Measurements from ENCODE around the gene HEPHL1.

HEPHL1 gene

DNA sequence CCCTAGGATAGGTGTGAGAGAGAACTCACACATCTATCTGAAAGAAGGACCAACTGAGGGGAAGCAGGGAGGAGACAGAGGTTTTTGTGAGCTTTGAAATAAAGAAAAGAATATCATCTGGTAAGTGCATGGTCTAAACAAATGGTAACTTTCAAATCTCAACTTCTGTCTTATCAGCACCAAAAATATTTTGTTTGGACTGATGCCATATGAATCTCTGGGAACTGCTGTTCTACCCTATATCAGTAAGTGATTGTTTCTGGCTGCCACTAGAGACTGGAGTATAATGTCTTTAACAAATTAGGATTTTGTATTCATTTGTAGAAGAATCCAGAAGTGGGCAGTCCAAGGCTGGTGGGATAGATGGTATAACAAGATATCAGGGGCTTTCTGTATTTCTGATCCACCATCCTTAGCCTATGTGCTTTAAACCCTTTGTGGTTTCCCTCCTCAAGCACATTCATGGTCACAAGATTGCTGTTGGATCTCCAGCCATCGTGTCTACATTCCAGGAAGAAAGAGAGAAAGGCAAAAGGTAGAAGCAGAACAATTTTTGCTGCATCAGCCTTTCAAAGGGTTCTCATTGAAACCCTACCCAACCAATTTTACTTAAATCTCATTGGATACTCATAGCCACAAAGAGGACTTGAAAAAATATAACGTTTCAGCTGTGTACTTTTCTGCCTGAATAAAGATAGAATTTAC lies 4.7 kb downstream of the HEPHL1 start:
- DNase-seq (ENCODE audit: low spot score), result no peak

- no peak for DNase-seq (ENCODE audit: low spot score)
Observed at GRCh38 chr11:94027210-94027609, 6.1 kb downstream of the HEPHL1 start.

DNA sequence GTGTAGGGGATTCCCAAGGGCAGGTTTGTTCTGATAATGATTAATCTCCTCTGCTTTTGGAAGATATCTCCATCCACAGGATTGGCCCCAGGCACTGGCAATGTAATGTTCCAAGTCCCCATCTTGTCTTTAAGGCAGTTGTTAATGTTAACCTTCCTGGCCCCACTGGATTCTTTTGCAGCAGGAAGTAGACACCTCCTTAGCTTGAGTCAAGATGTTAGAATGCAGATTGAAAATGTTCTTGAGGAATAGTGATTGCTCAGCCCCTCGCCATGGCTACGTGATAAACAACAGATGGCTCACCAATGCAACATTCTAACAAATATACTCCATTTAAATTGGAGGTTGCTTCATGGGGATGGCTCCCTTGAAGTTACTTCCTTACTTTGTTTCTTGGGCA lies 7.3 kb downstream of the HEPHL1 start:
- DNase-seq (ENCODE audit: low spot score), result no peak

DNA sequence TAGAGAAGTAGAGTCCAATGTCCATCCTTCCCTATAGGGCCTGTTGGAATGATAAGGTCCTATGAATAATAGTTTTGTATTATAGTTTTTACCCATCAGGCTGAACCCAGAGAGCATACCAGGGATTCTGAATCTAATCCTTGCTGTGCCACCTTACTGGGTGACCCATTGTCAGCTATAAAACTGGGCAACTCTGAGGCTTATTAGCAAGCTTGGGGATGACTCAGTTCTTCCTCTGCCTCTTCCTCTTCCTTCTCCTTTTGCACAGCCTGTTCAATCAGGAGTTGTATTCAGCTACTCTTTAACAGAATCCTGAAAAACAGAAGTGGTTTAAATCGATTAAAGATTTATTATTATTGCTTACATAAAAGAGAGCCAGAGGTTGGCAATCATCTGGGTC lies 8.9 kb downstream of the HEPHL1 start:
- no peak for DNase-seq (ENCODE audit: low spot score)

- no peak for DNase-seq (ENCODE audit: low spot score)
Observed at GRCh38 chr11:94031625-94032024, 10.5 kb downstream of the HEPHL1 start.

GRCh38 chr11:94032066-94032465 lies 10.9 kb downstream of the HEPHL1 start:
- no peak for DNase-seq (ENCODE audit: low spot score)

GRCh38 chr11:94032725-94033124 lies 11.6 kb downstream of the HEPHL1 start:
- no peak for DNase-seq (ENCODE audit: low spot score)

DNA sequence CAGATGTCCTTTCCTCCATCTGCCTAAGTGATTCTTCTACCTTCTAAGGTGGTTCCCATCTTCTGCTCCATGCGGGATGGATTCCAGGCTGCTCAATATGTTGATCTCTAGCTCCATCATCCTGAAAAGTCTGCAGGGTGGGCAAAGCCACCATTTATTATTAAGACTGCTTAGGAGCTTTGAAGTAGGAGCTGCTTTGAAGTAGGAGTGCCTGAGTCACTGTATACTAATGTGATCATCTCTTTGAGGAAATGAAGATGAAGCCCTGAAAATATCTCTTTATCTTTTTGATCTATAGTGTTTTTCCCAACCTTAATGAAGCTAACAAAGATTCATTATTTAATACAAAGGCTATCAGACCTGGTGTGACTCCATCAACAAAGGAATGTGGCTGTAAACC lies 13.1 kb downstream of the HEPHL1 start:
- DNase-seq (ENCODE audit: low spot score), result no peak

GRCh38 chr11:94036096-94036495 lies 14.9 kb downstream of the HEPHL1 start:
- DNase-seq (ENCODE audit: low spot score), result no peak

- DNase-seq (ENCODE audit: low spot score), result no peak
Observed at GRCh38 chr11:94043241-94043640, 22.1 kb downstream of the HEPHL1 start.

DNA sequence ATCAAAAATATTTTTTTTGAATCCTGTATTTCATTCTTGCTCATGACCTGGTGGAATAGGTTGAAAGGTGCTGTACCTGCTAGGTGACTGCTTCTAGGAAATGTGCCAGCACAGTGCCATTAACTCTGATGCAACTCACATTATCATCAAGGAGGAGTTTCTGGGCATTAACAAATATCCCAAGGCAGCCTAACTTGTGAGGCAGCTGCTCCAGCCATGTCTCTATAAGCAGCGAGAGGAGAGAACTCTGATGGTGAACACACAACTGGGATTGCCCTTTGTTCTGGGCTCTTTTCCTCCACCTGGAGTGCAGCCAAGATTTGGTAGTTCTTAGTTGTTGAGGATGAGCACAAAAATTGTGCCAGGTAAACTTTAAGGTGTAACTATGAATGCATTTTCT lies 25.6 kb downstream of the HEPHL1 start:
- no peak for DNase-seq (ENCODE audit: low spot score)

DNA sequence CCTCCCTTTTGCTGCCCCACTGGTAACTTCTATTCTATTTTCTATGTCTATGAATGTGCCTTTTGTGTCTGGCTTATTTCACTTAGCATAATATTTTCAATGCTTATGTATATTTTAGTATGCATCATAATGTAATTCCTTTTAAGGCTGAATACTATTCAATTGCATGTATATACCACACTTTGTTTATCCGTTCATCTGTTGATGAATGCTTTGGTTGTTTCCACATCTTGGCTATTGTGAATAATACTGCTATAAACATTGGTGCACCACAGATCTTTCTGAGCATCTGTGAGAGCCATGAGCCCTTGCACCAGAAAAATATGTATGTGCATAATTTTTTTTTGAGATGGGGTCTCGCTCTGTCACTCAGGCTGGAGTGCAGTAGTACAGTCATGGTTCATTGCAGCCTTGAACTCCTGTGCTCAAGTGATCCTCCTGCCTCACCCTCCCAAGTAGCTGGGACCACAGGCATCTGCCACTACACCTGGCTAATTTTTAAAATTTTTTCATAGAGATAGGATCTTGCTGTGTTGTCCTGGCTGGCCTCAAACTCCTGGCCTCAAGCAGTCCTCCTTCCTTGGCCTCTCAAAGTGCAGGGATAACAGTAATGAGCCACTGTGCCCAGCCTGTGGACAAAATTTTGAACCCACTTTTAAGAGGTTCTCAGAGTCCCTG lies 27.0 kb downstream of the HEPHL1 start:
- no peak for DNase-seq (ENCODE audit: low spot score)

GRCh38 chr11:94049351-94049750 lies 28.2 kb downstream of the HEPHL1 start:
- DNase-seq (ENCODE audit: low spot score), result no peak

DNA sequence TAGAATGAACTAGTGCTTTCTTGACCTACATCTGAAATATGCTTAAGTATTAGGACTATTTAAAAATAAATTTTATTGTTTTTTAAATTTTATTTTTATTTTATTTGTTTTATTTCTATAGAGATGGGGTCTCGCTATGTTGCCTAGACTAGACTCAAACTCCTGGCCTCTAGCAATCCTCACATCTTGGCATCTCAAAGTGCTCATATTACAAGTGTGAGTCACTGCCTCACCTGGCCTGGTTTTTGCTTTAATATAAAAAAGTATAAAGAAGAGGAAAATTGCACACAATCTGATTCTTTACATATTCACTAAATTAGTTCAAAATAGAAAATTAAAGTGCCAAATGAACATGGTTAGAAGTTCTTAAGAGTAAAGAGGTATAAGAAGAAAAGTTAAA lies 37.5 kb downstream of the HEPHL1 start:
- no peak for DNase-seq (ENCODE audit: low spot score)

DNA sequence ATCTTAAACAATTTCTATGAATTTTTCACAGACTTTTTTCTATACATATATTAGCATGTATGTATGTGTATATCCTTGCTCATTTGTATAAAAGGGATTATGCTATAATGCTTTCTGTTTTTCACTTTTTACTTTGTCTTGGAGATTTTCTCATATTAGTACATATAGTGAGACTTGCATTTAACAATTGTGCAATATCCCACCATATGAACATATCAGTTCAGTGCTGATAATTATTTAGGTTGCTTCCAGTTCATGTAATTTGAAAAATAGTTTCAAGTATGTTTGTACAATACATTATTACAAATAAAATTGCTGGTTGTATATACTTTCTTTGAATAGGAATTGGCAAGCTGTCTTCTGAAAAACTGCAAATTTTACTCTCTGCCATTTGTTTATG lies 37.9 kb downstream of the HEPHL1 start:
- no peak for DNase-seq (ENCODE audit: low spot score)

DNA sequence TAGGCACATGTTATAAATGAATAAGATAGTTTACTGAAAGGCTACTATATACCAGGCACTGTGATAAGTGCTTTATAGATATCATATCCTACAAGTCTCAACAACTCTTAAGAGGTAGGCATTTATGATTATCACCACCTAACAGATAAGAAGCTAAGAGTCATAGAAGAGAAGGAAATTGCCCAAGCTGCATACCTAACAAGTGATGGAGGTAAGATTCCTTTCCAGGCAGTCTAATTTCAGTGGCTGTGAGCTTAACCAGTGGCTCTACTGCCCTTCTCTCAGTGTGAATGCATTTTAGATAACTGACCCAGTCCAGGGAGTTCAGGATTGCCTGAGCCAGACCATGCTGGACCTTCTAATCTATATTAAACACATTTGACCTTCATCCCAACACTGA lies 39.2 kb downstream of the HEPHL1 start:
- DNase-seq (ENCODE audit: low spot score), result no peak

DNA sequence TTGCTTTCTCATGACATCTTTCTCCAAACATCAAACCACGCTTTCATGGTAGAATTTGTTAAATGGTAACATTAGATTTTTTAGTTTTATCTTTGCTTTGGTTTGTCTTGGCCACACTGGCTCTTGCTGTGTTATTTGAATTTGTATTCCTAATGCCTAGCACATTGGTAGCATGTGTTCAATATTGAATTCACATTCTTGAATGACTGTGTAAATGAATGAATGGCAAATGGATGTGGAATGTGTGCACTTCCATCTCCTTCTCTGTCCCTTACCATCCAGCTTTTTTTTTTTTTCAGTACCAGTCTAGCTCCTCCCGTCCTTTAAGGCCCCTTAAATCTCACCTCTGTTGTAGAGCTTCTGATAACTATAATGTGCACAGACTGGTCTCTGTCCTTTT lies 41.2 kb downstream of the HEPHL1 start:
- no peak for DNase-seq (ENCODE audit: low spot score)

DNA sequence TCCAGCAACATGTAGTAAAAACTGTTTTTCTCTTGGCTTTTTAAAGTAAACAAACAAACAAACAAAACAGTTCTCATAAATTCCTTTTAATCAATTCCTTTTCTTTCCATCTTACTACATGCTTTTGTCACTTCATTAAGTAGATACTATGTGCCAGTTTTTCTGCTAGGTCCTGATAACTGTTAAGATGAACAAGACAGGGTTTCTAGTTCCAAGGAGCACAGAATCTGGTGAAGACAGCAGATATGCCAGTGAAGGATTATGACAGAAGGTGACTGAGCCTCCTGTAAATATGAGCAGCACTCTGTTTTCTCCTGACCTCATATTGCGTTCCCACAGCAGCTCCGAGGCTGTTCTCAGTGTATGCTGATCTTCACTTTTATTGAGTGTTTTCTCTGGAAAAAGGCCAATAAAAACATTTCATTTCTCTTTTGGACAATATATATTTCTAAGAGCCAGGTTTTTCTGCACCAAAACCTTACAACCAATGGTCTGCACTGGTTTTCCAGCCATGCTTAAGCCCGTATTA lies 45.8 kb downstream of the HEPHL1 start:
- no peak for DNase-seq (ENCODE audit: low spot score)

- DNase-seq (ENCODE audit: low spot score), result no peak
Observed at GRCh38 chr11:94068764-94069163, 47.6 kb downstream of the HEPHL1 start.

DNA sequence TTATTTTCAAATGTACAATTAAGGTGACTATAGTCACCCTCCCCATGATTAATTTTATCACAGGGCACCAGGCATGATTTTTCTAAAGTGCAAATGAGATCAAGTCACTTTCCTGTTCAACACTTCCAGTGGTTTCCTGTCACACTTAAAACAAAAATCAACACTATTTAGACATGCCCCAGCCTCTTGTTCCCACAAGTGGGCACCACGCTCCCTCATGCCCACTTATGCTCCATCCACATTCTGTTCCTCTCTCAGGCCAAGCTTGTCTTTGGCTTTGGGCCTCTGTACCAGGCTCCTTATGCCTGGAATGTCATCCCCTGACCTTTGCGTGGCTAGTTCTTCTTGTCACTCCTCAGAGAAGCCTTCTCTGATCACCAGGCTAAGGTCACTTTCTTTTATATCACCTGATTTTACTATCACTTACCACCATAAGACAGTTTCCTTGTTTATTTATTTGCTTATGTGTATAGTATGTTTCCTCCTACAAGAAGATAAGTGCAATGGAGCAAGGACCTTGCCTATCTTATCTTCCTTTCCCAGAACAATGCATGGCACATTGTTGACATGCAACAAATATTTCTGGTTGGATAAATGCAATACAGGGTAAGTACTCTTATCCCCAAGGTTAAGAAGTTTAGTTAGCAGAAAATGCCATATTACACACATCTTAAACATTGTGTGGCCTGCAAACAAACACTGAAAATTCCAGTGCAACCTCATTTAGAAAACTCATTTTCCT lies 56.6 kb downstream of the HEPHL1 start:
- DNase-seq (ENCODE audit: low spot score), result no peak

DNA sequence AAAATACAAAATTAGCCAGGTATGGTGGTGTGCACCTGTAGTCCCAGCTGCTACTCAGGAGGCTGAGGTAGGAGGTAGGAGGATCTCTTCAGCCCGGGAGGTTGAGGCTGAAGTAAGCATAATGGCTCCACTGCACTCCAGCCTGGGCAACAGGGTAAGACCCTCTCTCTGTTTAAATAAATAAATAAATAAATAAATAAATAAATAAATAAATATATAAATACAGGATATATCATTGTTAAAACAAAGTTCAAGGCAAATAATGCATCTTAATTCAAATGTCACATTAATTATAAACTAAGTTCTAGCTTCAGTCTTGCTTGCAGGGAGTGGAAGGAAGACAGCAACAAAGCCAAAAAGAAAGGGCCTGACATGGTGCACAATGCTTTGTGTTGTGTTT lies 63.0 kb downstream of the HEPHL1 start:
- DNase-seq (ENCODE audit: low spot score), result no peak

DNA sequence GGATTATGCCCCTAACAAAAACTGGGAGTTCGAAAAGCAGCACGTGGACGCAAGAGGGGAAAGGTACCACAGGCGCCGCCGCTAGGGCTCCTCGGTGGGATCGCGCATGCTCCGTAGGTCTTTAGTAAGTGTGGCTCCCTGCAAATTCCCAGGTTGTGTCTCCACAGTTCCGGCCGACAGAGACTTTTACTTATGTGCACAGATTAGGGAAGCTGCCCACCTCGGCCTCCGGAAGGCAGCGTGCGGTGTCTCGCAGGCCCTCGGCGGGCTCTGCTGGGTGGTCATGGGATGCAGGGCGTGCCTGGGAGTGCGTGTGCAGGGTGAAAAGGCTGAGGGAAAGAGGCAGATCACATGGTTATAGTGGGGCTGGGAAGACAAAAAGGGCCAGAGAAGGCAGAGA lies 67.8 kb downstream of the HEPHL1 start:
- DNase-seq (ENCODE audit: low spot score), result no peak

DNA sequence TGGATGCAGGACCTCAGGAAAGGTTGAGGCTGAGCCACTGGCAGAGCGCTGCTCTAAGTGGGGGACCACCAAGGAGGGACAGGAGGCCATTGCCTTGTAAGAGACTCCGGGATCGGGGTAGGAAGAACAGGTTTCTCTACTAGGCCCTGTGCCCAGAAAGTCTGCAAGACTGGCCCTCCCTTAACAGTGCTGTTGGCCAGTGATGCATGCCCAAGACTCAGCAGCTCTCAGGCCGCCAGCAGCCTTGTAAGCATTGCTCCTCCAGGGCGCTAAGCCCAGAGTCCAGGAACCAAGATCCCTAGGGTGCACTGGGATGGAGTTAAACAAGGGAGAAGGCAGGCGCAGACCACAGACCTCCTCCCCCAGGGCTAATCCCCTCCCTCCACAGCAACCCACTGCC lies 68.2 kb downstream of the HEPHL1 start:
- DNase-seq (ENCODE audit: low spot score), result no peak
